Subcutaneous abdominal adipose tissue (tissue), 5 donors: ENCODE results near the gene C12orf57.
"Not testable (repeated sequence)": the region's sequence is repeated elsewhere in the genome, so short reads cannot be mapped to it uniquely, and the experiment has no call there.

Experiments used
- H3K27ac ChIP-seq: one replicate; pipeline ENCODE4 v1.7.0; 2013; ENCODE audit warnings: low read depth, mild to moderate bottlenecking, inconsistent platforms, low read length, moderate library complexity
- H3K27me3 ChIP-seq, 5 donors: one replicate each; pipeline ENCODE4 v1.7.0; 2013; ENCODE audit warnings: low read length in 5 of 5, inconsistent platforms in 1 of 5; ENCODE audit not compliant: control insufficient read depth in 5 of 5, insufficient read depth in 4 of 5
- H3K36me3 ChIP-seq, 5 donors: one replicate each; pipeline ENCODE4 v1.7.0; 2013; ENCODE audit warnings: low read length in 5 of 5; ENCODE audit not compliant: control insufficient read depth in 5 of 5, insufficient read depth in 5 of 5
- H3K4me1 ChIP-seq, 5 donors: one replicate each; pipeline ENCODE4 v1.7.0; 2013; ENCODE audit warnings: low read length in 5 of 5, mild to moderate bottlenecking in 3 of 5, moderate library complexity in 1 of 5; ENCODE audit not compliant: control insufficient read depth in 5 of 5, insufficient read depth in 5 of 5
- H3K4me3 ChIP-seq, 5 donors: one replicate each; pipeline ENCODE4 v1.7.0; 2013; ENCODE audit warnings: low read length in 5 of 5, low read depth in 1 of 5
- H3K9ac ChIP-seq, 5 donors: one replicate each; pipeline ENCODE4 v1.7.0; 2013; ENCODE audit warnings: low read length in 5 of 5, mild to moderate bottlenecking in 4 of 5, moderate library complexity in 3 of 5
- H3K9me3 ChIP-seq, 5 donors: one replicate each; pipeline ENCODE4 v1.7.0; 2013; ENCODE audit warnings: low read length in 5 of 5; ENCODE audit not compliant: control insufficient read depth in 5 of 5
- donor health status: healthy.
- donor health status: healthy.
- donor health status: healthy.
- donor health status: healthy.
- donor health status: healthy.

Gene C12orf57

DNA sequence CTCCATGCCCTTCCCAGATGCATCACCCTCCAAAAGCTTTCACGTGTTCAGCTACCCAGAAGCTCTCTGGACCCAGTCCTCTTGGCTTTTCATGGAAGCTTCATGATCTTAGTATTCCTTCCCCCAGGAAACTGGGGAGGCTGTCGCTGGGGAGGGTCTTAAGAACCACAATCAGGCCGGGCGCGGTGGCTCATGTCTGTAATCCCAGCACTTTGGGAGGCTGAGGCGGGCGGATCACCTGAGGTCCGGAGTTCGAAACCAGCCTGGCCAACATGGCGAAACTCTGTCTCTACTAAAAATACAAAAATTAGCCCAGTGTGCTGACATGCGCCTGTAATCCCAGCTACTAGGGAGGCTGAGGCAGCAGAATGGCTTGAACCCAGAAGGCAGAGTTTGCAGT lies 35.7 kb upstream of the C12orf57 start:
- peaks cover 0 to 19% (median 0%) of the 10 kb centered on the region in 5 donors for H3K36me3 ChIP-seq
- not testable (repeated sequence) for H3K4me3 ChIP-seq, H3K9ac ChIP-seq, H3K9me3 ChIP-seq, H3K27ac ChIP-seq
- H3K4me1 ChIP-seq: peaks cover 0 to 16% (median 14%) of the 10 kb centered on the region in 5 donors
- H3K27me3 ChIP-seq: peaks cover 0 to 12% (median 10%) of the 10 kb centered on the region in 5 donors

DNA sequence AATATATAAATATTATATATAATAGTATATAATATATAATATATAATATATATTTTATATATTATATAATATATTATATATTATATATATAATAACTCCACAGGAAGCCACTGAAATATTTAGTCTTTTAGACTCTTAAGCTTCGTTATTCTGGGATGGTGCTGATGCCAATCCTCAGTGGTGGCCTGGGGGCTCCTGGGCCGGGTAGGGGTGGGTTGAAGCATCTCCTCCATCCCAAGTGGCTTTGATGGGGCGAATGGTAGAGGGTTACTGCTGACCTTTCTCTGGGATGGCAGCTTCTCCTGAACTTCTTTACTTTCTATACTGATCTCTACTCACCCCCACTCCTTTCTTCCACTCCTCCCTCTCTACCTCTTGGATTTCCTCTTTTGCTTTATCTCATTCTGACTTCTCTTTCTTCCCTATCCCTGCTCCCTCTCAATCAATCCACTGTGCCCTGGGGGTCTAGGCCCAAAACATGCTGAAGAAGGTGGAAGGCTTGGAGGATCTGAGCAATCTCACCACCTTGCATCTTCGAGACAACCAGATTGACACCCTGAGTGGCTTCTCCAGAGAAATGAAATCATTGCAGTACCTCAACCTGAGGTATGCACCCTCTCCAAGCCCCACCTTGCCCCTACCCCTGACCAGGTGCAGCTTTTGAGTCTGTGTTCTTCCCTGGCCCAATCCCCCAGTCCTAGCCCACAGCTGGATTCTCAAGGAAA lies 34.2 kb upstream of the C12orf57 start:
- Histone ChIP-seq H3K9me3 (no peaks in the 10 kb centered on the region), H3K27ac (no peak overlapping the region), H3K4me1 (peaks cover 0 to 19% (median 15%) of the 10 kb centered on the region in 5 donors), H3K9ac (no peak overlapping the region), H3K27me3 (peaks cover 5 to 20% (median 16%) of the 10 kb centered on the region in 5 donors), H3K4me3 (no peak overlapping the region), H3K36me3 (peaks cover 0 to 19% (median 0%) of the 10 kb centered on the region in 5 donors)

DNA sequence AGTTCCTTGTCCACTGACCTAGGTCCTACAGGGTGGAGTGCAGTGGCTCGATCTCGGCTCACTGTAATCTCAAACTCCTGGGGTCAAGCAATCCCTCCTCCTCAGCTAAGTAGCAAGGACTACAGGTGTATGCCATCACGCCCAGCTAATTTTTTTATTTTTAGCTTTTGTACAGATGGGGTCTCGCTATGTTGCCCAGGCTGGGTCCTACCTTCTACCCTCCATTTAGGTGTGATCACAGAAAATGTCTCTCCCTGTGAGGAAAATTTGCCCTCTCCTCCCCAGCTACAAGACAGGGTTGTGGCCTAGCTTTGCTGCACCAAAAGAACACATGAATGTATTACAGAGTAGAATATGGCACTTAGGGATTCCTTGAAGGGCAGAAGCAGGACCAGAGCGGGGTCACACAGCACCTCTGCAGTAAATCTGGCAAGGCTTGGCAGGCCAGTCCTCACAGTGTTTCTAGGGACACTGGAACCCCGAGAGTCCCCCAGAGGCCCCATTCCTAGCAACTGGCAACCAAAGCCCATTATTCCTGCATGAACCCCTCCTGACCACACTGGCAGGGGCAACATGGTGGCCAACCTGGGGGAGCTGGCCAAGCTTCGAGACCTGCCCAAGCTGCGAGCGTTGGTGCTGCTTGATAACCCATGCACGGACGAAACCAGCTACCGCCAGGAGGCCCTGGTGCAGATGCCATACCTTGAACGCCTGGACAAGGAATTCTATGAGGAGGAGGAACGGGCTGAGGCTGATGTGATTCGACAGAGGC lies 31.5 kb upstream of the C12orf57 start:
- Histone ChIP-seq H3K4me1 (peaks cover 0 to 18% (median 14%) of the 10 kb centered on the region in 5 donors), H3K27me3 (peaks cover 14 to 40% (median 35%) of the 10 kb centered on the region in 5 donors), H3K4me3 (no peak overlapping the region), H3K9ac (no peak overlapping the region), H3K27ac (no peak overlapping the region), H3K9me3 (no peaks in the 10 kb centered on the region), H3K36me3 (peaks cover 0 to 9% (median 0%) of the 10 kb centered on the region in 5 donors)

GRCh38 chr12:6914246-6914946 lies 29.4 kb upstream of the C12orf57 start, which contains the start of gene ENO2:
Gene ENO2 (plus strand): TSS chr12:6914580. CDS start chr12:6915833, 1,253 bp downstream.
- Histone ChIP-seq H3K4me3 (peak within 1 kb of the TSS; percentile 64 to 70 (median 68)), H3K36me3 (peaks cover 0 to 4% (median 0%) of the 10 kb centered on the region in 5 donors), H3K9ac (peak within 1 kb of the TSS in 3 of 5 donors; percentile 43 to 69 (median 51)), H3K4me1 (peaks cover 0 to 18% (median 14%) of the 10 kb centered on the region in 5 donors), H3K27ac (no peak within 1 kb of the TSS), H3K9me3 (no peaks in the 10 kb centered on the region), H3K27me3 (peaks cover 14 to 40% (median 35%) of the 10 kb centered on the region in 5 donors)

DNA sequence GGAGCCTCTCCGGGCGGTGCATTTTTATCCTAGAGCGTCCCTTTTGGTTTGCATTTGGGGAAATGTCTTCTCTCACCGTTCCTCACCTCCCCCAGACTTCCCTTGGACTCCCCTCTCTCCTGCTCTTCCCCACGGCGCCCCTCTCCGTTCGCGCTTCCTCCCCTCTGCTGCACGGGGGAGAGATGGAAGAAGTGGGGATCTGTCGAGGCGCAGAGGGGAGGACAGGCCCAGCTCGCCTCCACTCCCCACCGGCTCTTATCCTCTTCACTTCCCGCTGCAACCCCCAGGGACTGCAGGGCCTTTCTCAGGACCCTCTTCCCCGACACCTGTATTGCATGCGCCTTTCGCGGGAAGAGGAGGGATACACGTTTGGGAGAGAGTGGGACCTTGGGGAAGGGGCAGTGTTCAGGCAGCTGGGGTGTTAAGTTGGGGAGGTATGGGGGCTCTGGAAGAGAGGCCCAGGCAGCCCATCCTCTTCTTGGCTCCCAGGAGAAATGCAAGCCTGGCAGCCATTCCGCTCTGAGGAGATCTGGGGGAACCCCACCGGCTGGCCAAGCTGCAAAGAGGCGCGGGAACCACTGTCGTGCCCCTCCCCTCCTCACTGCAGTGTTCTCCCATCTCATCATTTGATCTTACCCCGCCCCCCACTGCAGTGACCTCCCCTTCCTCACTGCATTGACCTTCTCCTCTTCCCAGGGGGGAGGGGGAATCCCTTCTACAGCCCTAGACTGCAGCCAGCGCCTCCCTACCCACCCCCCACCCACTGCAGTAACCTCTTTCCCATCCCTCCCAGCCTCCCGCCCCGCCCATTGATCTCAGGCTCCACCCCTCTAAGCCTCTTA lies 28.7 kb upstream of the C12orf57 start:
- peak overlapping the region in 3 of 5 donors; percentile 43 to 54 (median 51) for H3K9ac ChIP-seq
- peaks cover 14 to 40% (median 35%) of the 10 kb centered on the region in 5 donors for H3K27me3 ChIP-seq
- no peak overlapping the region for H3K27ac ChIP-seq
- H3K9me3 ChIP-seq: no peaks in the 10 kb centered on the region
- peaks cover 0 to 5% (median 0%) of the 10 kb centered on the region in 5 donors for H3K36me3 ChIP-seq
- peaks cover 0 to 18% (median 14%) of the 10 kb centered on the region in 5 donors for H3K4me1 ChIP-seq
- H3K4me3 ChIP-seq: peak overlapping the region; percentile 64 to 70 (median 68)

GRCh38 chr12:6915789-6916285 lies 28.0 kb upstream of the C12orf57 start:
- H3K27ac ChIP-seq: no peak overlapping the region
- no peaks in the 10 kb centered on the region for H3K9me3 ChIP-seq
- peaks cover 0 to 18% (median 14%) of the 10 kb centered on the region in 5 donors for H3K4me1 ChIP-seq
- H3K27me3 ChIP-seq: peaks cover 14 to 40% (median 35%) of the 10 kb centered on the region in 5 donors
- no peak overlapping the region for H3K4me3 ChIP-seq
- no peak overlapping the region for H3K9ac ChIP-seq
- H3K36me3 ChIP-seq: peaks cover 0 to 5% (median 0%) of the 10 kb centered on the region in 5 donors

DNA sequence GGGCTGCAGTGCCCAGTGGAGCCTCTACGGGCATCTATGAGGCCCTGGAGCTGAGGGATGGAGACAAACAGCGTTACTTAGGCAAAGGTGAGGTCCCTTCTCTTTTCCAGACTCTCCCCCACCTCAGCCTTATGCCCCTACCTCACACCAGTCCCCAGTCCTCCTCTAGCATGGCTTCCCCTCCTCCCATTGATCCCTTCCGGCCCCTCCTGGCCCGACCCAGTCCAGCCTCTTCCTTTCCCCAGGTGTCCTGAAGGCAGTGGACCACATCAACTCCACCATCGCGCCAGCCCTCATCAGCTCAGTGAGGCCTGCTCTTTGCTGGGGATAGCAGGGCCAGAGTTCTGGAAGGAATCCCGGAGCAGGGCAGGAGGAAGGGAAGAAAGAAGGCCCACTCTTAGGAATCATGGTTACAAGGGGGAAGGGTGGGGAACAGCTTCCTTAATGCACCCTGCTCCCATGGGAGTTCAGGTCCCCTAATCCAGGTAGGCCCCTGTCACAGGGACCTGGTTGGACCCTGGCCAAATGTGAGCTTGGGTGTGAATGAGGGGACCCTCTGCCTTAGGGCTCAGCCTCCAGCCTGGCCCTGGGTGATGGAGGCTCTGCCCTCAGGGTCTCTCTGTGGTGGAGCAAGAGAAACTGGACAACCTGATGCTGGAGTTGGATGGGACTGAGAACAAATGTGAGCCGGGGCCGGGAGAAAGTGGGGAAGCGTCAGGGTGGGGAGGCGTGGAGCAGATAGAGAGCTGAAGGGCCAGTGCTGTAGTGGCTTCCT lies 27.2 kb upstream of the C12orf57 start:
- no peaks in the 10 kb centered on the region for H3K9me3 ChIP-seq
- H3K4me3 ChIP-seq: no peak overlapping the region
- peaks cover 14 to 38% (median 35%) of the 10 kb centered on the region in 5 donors for H3K27me3 ChIP-seq
- no peak overlapping the region for H3K27ac ChIP-seq
- H3K4me1 ChIP-seq: peaks cover 0 to 18% (median 14%) of the 10 kb centered on the region in 5 donors
- peaks cover 0 to 7% (median 0%) of the 10 kb centered on the region in 5 donors for H3K36me3 ChIP-seq
- no peak overlapping the region for H3K9ac ChIP-seq

GRCh38 chr12:6917491-6918231 lies 26.2 kb upstream of the C12orf57 start:
- Histone ChIP-seq H3K27me3 (peaks cover 14 to 33% (median 32%) of the 10 kb centered on the region in 5 donors), H3K9me3 (no peaks in the 10 kb centered on the region), H3K9ac (no peak overlapping the region), H3K27ac (no peak overlapping the region), H3K4me3 (no peak overlapping the region), H3K4me1 (peaks cover 0 to 23% (median 14%) of the 10 kb centered on the region in 5 donors), H3K36me3 (peaks cover 0 to 7% (median 0%) of the 10 kb centered on the region in 5 donors)
